ENCODE results near the gene MRPS6.

MRPS6 gene

GRCh38 chr21:34116569-34116968 lies 43.2 kb downstream of the MRPS6 start:
- Histone ChIP-seq H3K4me3 (ENCODE audit: low read depth, low read length) (no peak overlapping the region), H3K9me3 (ENCODE audit: severe bottlenecking) (no peaks in the 10 kb centered on the region), H3K27ac (no peak overlapping the region), H3K36me3 (no peaks in the 10 kb centered on the region), H3K27me3 (ENCODE audit: insufficient read depth, low read depth, severe bottlenecking) (no peaks in the 10 kb centered on the region)
- no peak for DNase-seq
- TF ChIP-seq CTCF (IDR thresholded peaks at IDR 0.05; ENCODE audit: low read depth, low read length) = no peak

GRCh38 chr21:34120867-34121266 lies 47.5 kb downstream of the MRPS6 start:
- Histone ChIP-seq H3K9me3 (ENCODE audit: severe bottlenecking) (no peaks in the 10 kb centered on the region), H3K4me3 (ENCODE audit: low read depth, low read length) (no peak overlapping the region), H3K27me3 (ENCODE audit: insufficient read depth, low read depth, severe bottlenecking) (no peaks in the 10 kb centered on the region), H3K36me3 (peaks cover 9% of the 10 kb centered on the region), H3K27ac (no peak overlapping the region)
- TF ChIP-seq CTCF (IDR thresholded peaks at IDR 0.05; ENCODE audit: low read depth, low read length) = no peak
- no peak for DNase-seq

GRCh38 chr21:34122047-34122446 lies 48.7 kb downstream of the MRPS6 start:
- no peak for TF ChIP-seq CTCF (IDR thresholded peaks at IDR 0.05; ENCODE audit: low read depth, low read length)
- no peak for DNase-seq
- Histone ChIP-seq H3K27me3 (ENCODE audit: insufficient read depth, low read depth, severe bottlenecking) (no peaks in the 10 kb centered on the region), H3K4me3 (ENCODE audit: low read depth, low read length) (no peak overlapping the region), H3K36me3 (peaks cover 19% of the 10 kb centered on the region), H3K27ac (no peak overlapping the region), H3K9me3 (ENCODE audit: severe bottlenecking) (no peaks in the 10 kb centered on the region)

DNA sequence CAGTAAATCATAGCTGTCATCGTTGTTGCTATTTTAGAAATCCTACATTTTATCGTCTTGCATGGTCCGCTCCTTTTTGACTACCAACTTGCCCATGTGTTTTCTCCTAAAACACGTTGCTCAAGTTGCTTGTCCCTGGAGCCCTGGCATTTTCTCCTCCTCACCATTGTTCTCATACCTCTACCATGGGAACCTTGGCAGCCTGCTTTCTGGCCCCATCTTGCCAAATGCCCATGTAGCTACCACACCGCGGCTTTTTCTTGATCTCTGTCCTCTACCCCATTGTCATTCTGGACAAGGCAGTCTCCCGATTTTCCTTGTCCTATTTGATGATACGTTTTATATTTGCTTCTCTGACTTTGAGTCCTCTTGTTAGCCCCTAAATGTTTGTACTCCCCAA lies 50.2 kb downstream of the MRPS6 start:
- H3K36me3 ChIP-seq = peaks cover 25% of the 10 kb centered on the region
- H3K27ac ChIP-seq = no peak overlapping the region
- no peaks in the 10 kb centered on the region for H3K27me3 ChIP-seq (ENCODE audit: insufficient read depth, low read depth, severe bottlenecking)
- H3K9me3 ChIP-seq (ENCODE audit: severe bottlenecking) = no peaks in the 10 kb centered on the region
- H3K4me3 ChIP-seq (ENCODE audit: low read depth, low read length) = no peak overlapping the region
- DNase-seq = no peak
- no peak for TF ChIP-seq CTCF (IDR thresholded peaks at IDR 0.05; ENCODE audit: low read depth, low read length)

GRCh38 chr21:34126269-34126668 lies 52.9 kb downstream of the MRPS6 start:
- DNase-seq = no peak
- TF ChIP-seq CTCF (IDR thresholded peaks at IDR 0.05; ENCODE audit: low read depth, low read length) = no peak
- Histone ChIP-seq H3K27me3 (ENCODE audit: insufficient read depth, low read depth, severe bottlenecking) (no peaks in the 10 kb centered on the region), H3K27ac (no peak overlapping the region), H3K4me3 (ENCODE audit: low read depth, low read length) (no peak overlapping the region), H3K9me3 (ENCODE audit: severe bottlenecking) (no peaks in the 10 kb centered on the region), H3K36me3 (peaks cover 25% of the 10 kb centered on the region)

GRCh38 chr21:34126691-34127090 lies 53.3 kb downstream of the MRPS6 start:
- no peak for DNase-seq
- H3K9me3 ChIP-seq (ENCODE audit: severe bottlenecking) = no peaks in the 10 kb centered on the region
- TF ChIP-seq CTCF (IDR thresholded peaks at IDR 0.05; ENCODE audit: low read depth, low read length) = no peak
- H3K27ac ChIP-seq = no peak overlapping the region
- peaks cover 25% of the 10 kb centered on the region for H3K36me3 ChIP-seq
- no peak overlapping the region for H3K4me3 ChIP-seq (ENCODE audit: low read depth, low read length)
- no peaks in the 10 kb centered on the region for H3K27me3 ChIP-seq (ENCODE audit: insufficient read depth, low read depth, severe bottlenecking)
